ENCODE data around the gene IQCK.

GRCh38 chr16:19696328-19696727, 21.7 kb upstream of the IQCK start:
- TF ChIP-seq EZH2 (IDR thresholded peaks at IDR 0.05) (no peak), POLR2AphosphoS5 (IDR thresholded peaks at IDR 0.05; ENCODE audit: borderline replicate concordance, low read depth, low read length) (no peak)

Data from SK-N-MC (cell line).